Activated CD8-positive, alpha-beta memory T cell treated with anti-CD3 and anti-CD28 coated beads, Interleukin-2, amount 50 U/mL, for 1 hour (primary cell): ENCODE data around the gene PUSL1.
"Not testable (repeated sequence)": the region's sequence is repeated elsewhere in the genome, so short reads cannot be mapped to it uniquely, and the experiment has no call there.

Experiments
- DNase-seq: peaks from one replicate; pipeline ENCODE4 v3.0.0-alpha.2; 2020; ENCODE audit errors: extremely low read depth

The PUSL1 gene

GRCh38 chr1:1310109-1310385, 1.6 kb downstream of the PUSL1 start:
- no peak for DNase-seq

- DNase-seq: no peak
Measured at GRCh38 chr1:1310476-1311053, 2.2 kb downstream of the PUSL1 start.

- no peak for DNase-seq
Measured at GRCh38 chr1:1311107-1312104, 3.0 kb downstream of the PUSL1 start.

GRCh38 chr1:1312450-1313314, 4.3 kb downstream of the PUSL1 start:
- no peak for DNase-seq

- DNase-seq: no peak
Measured at GRCh38 chr1:1313500-1314236, 5.3 kb downstream of the PUSL1 start.

- no peak for DNase-seq
Measured at GRCh38 chr1:1314237-1314586, 5.8 kb downstream of the PUSL1 start.

GRCh38 chr1:1314678-1315335, 6.4 kb downstream of the PUSL1 start:
- no peak for DNase-seq

- no peak for DNase-seq
Measured at GRCh38 chr1:1315435-1315954, 7.1 kb downstream of the PUSL1 start.

- not testable (repeated sequence) for DNase-seq
Measured at GRCh38 chr1:1316199-1316598, 7.8 kb downstream of the PUSL1 start.

- no peak for DNase-seq
Measured at GRCh38 chr1:1317420-1317819, 9.0 kb downstream of the PUSL1 start.

- no peak for DNase-seq
Measured at GRCh38 chr1:1318131-1318652, 9.8 kb downstream of the PUSL1 start.

- no peak for DNase-seq
Measured at GRCh38 chr1:1318777-1319645, 10.6 kb downstream of the PUSL1 start.

GRCh38 chr1:1319646-1319941, 11.2 kb downstream of the PUSL1 start:
- DNase-seq: no peak

GRCh38 chr1:1320666-1321448, 12.5 kb downstream of the PUSL1 start:
- DNase-seq: no peak

GRCh38 chr1:1321477-1321876, 13.1 kb downstream of the PUSL1 start:
- DNase-seq: no peak

GRCh38 chr1:1322418-1322817, 14.0 kb downstream of the PUSL1 start:
- DNase-seq: no peak

- no peak for DNase-seq
Measured at GRCh38 chr1:1322952-1323351, 14.6 kb downstream of the PUSL1 start.

- no peak for DNase-seq
Measured at GRCh38 chr1:1324084-1324523, 15.7 kb downstream of the PUSL1 start.
